ENCODE measurements around the gene HOATZ.
A peak's percentile ranks its signal among the peaks of the same experiment; 100 is the strongest.

Gene HOATZ

GRCh38 chr11:111586388-111586831 is 71.8 kb downstream of the HOATZ start:
- FAIRE-seq (peak; percentile 6), DNase-seq (ENCODE audit: insufficient read length, low spot score) (no peak)
- TF ChIP-seq, protein P1, sequence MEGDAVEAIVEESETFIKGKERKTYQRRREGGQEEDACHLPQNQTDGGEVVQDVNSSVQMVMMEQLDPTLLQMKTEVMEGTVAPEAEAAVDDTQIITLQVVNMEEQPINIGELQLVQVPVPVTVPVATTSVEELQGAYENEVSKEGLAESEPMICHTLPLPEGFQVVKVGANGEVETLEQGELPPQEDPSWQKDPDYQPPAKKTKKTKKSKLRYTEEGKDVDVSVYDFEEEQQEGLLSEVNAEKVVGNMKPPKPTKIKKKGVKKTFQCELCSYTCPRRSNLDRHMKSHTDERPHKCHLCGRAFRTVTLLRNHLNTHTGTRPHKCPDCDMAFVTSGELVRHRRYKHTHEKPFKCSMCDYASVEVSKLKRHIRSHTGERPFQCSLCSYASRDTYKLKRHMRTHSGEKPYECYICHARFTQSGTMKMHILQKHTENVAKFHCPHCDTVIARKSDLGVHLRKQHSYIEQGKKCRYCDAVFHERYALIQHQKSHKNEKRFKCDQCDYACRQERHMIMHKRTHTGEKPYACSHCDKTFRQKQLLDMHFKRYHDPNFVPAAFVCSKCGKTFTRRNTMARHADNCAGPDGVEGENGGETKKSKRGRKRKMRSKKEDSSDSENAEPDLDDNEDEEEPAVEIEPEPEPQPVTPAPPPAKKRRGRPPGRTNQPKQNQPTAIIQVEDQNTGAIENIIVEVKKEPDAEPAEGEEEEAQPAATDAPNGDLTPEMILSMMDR (IDR thresholded peaks at IDR 0.05; ENCODE audit: insufficient read depth, missing control alignments), result peak; percentile 71
